ENCODE results near the gene ZDHHC16. TPM values are rescaled to one million over a fixed set of nuclear protein-coding genes. Genes with fewer than 3 reads are reported as not detected.

The ZDHHC16 gene

DNA sequence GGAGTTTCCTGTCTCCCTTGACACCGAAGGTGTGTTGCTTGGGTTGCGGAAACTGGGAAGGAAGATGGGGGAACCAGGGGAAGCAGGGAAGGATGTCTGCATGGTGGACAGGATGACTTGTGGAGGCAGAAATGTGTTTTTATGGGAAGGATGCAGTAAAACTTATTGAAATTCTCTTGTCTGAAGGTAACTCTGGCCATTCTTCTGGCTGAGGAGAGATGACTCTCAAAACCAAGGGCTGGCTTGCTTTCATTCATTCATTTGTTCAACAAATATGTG, 54.3 kb downstream of the ZDHHC16 start:
- no peaks in the 10 kb centered on the region for H3K9me3 ChIP-seq (replicated peaks; ENCODE audit: low read length)
- peak overlapping the region; percentile 92 for H3K9ac ChIP-seq (ENCODE audit: low read depth, low read length)
- H3K27me3 ChIP-seq (ENCODE audit: control insufficient read depth, insufficient read depth, low read length) = no peaks in the 10 kb centered on the region
- peaks cover 6% of the 10 kb centered on the region for H3K36me3 ChIP-seq (ENCODE audit: insufficient read depth, low read length)
- H3K4me3 ChIP-seq (ENCODE audit: low read length) = peak overlapping the region; percentile 92
- H3K4me2 ChIP-seq (ENCODE audit: low read length) = peak overlapping the region; percentile 97
- peaks cover 14% of the 10 kb centered on the region for H3K4me1 ChIP-seq (ENCODE audit: control insufficient read depth, insufficient read depth, low read length)

DNA sequence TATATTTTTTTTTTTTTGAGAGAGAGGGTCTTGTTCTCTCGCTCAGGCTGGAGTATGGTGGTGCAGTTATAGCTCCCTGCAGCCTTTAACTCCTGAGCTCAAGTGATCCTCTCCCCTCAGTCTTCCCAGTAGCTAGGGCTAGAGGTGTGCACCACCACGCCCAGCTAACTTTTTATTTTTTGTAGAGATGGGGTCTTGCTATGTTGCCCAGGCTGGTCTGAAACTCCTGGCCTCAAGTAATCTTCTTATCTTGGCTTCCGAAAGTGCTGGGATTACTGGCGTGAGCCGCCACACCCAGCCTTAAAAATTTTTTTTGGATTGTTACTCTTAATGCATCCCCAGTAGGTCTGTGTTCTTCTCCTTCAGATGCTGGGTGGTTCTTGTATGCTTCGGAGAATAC, 56.9 kb downstream of the ZDHHC16 start:
- H3K27me3 ChIP-seq (ENCODE audit: control insufficient read depth, insufficient read depth, low read length) = no peaks in the 10 kb centered on the region
- H3K4me1 ChIP-seq (ENCODE audit: control insufficient read depth, insufficient read depth, low read length) = peaks cover 8% of the 10 kb centered on the region
- H3K4me2 ChIP-seq (ENCODE audit: low read length) = no peak overlapping the region
- H3K36me3 ChIP-seq (ENCODE audit: insufficient read depth, low read length) = peaks cover 6% of the 10 kb centered on the region
- H3K9me3 ChIP-seq (replicated peaks; ENCODE audit: low read length) = no peaks in the 10 kb centered on the region
- H3K4me3 ChIP-seq (ENCODE audit: low read length) = no peak overlapping the region
- no peak overlapping the region for H3K9ac ChIP-seq (ENCODE audit: low read depth, low read length)

DNA sequence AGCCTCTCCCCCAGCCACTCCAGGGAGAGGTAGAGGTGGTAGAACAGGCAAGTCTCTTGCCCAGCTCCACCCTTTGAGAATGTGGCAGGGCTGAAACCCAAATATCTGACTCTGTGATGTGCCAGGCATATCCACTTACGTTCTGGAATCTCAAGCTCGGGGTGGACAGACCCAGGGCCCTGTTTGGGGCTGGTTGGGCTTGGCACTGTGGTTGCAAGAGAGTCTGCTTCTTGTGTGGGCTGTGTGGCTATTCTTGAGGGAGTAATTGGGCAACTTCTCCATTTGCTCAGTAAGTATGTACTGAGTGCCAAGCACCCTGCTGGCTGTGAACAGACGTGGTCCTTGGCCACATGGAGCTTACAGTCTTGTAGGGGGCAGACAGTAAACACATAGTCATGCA, 57.4 kb downstream of the ZDHHC16 start:
- Histone ChIP-seq H3K27me3 (ENCODE audit: control insufficient read depth, insufficient read depth, low read length) (no peaks in the 10 kb centered on the region), H3K9me3 (replicated peaks; ENCODE audit: low read length) (no peaks in the 10 kb centered on the region), H3K4me2 (ENCODE audit: low read length) (no peak overlapping the region), H3K4me3 (ENCODE audit: low read length) (no peak overlapping the region), H3K4me1 (ENCODE audit: control insufficient read depth, insufficient read depth, low read length) (peaks cover 8% of the 10 kb centered on the region), H3K36me3 (ENCODE audit: insufficient read depth, low read length) (peaks cover 6% of the 10 kb centered on the region), H3K9ac (ENCODE audit: low read depth, low read length) (no peak overlapping the region)

DNA sequence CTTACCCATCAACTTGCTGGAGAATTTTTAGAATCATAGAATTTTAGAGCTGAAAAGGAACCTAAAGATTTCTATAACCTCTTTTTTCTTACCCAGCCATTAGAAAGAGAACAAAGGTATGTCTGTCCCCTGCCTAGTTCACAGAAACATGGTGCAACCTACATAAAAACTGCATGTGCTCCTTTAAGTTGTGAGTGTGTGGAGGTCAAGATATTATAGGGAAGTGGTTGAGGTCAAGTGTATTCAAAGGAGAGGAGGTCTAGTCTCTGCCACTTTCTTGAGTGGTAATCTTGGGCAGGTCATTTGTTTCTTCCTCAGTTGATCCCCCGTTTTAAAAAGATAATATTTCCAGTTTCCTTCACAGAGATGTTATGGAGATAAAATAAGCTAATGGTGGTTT, 59.2 kb downstream of the ZDHHC16 start:
- no peaks in the 10 kb centered on the region for H3K9me3 ChIP-seq (replicated peaks; ENCODE audit: low read length)
- H3K9ac ChIP-seq (ENCODE audit: low read depth, low read length) = no peak overlapping the region
- no peak overlapping the region for H3K4me3 ChIP-seq (ENCODE audit: low read length)
- no peaks in the 10 kb centered on the region for H3K27me3 ChIP-seq (ENCODE audit: control insufficient read depth, insufficient read depth, low read length)
- peaks cover 4% of the 10 kb centered on the region for H3K4me1 ChIP-seq (ENCODE audit: control insufficient read depth, insufficient read depth, low read length)
- H3K4me2 ChIP-seq (ENCODE audit: low read length) = no peak overlapping the region
- H3K36me3 ChIP-seq (ENCODE audit: insufficient read depth, low read length) = peaks cover 6% of the 10 kb centered on the region

DNA sequence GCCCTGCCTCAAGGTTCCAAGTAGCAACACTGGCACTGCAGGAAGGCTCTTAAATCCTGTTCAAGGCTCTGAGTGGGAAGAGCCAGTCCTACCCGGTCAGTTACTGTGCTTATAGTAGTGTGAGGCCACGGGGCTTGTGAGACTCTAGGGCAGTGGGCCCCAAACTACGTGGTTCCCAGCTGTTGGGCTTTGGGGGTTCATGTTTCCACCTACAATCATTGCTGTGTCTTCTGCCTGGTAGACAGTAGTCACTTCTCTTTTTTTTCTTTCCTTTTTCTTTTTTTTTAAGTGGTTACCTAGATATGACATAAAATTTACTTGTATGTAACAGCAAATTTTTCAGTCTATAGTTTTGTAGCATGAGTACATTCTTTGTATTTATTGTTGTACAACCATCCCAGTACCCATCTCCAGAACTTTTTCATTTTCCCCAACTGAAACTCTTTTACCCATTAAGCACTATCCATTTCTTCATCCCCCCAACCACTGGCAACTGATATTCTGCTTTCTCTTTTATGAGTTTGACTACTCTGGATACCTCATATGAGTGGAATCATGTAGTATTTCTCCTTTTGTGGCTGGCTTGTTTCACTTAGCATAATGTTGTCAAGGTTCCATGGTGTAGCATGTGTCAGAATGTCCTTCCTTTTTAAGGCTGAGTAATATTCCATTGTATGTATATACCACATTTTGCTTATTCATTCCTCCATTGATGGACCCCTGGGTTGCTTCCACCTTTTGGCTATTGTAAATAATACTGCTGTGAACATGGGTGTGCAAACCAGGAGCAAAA, 60.4 kb downstream of the ZDHHC16 start:
- Histone ChIP-seq H3K4me1 (ENCODE audit: control insufficient read depth, insufficient read depth, low read length) (no peaks in the 10 kb centered on the region), H3K36me3 (ENCODE audit: insufficient read depth, low read length) (peaks cover 6% of the 10 kb centered on the region), H3K9me3 (replicated peaks; ENCODE audit: low read length) (no peaks in the 10 kb centered on the region), H3K27me3 (ENCODE audit: control insufficient read depth, insufficient read depth, low read length) (no peaks in the 10 kb centered on the region), H3K4me2 (ENCODE audit: low read length) (no peak overlapping the region), H3K9ac (ENCODE audit: low read depth, low read length) (no peak overlapping the region), H3K4me3 (ENCODE audit: low read length) (no peak overlapping the region)

Small RNAs within 50 kb of the gene (small RNA-seq; reads per million reads assigned to genes)
- gene RF00019 = not detected

Data from skeletal muscle satellite cell (primary cell).